ENCODE results near the gene AFF3.

AFF3 gene

GRCh38 chr2:100072503-100072902, 69.9 kb downstream of the AFF3 start:
- DNase-seq, result no peak

GRCh38 chr2:100071335-100072043, 70.9 kb downstream of the AFF3 start:
- DNase-seq, result no peak

GRCh38 chr2:100070078-100070477, 72.3 kb downstream of the AFF3 start:
- no peak for DNase-seq

GRCh38 chr2:100068395-100068794, 74.0 kb downstream of the AFF3 start:
- no peak for DNase-seq

- no peak for DNase-seq
These were observed 74.6 kb downstream of the AFF3 start for GRCh38 chr2:100067784-100068183.

GRCh38 chr2:100066856-100067255, 75.5 kb downstream of the AFF3 start:
- DNase-seq, result no peak

GRCh38 chr2:100066246-100066645, 76.1 kb downstream of the AFF3 start:
- DNase-seq, result no peak

- DNase-seq, result no peak
These were observed 77.6 kb downstream of the AFF3 start for GRCh38 chr2:100064592-100065428.

GRCh38 chr2:100064165-100064564, 78.2 kb downstream of the AFF3 start:
- DNase-seq, result no peak

GRCh38 chr2:100063459-100063953, 78.9 kb downstream of the AFF3 start:
- DNase-seq, result no peak

- no peak for DNase-seq
These were observed 80.1 kb downstream of the AFF3 start for GRCh38 chr2:100062336-100062735.

- no peak for DNase-seq
These were observed 81.5 kb downstream of the AFF3 start for GRCh38 chr2:100060875-100061274.

GRCh38 chr2:100059638-100060037, 82.8 kb downstream of the AFF3 start:
- DNase-seq, result no peak

GRCh38 chr2:100057901-100058261, 84.5 kb downstream of the AFF3 start:
- DNase-seq, result no peak

GRCh38 chr2:100054426-100054825, 88.0 kb downstream of the AFF3 start:
- DNase-seq, result no peak

- no peak for DNase-seq
These were observed 89.1 kb downstream of the AFF3 start for GRCh38 chr2:100053087-100053885.

GRCh38 chr2:100052650-100053049, 89.7 kb downstream of the AFF3 start:
- DNase-seq, result no peak

GRCh38 chr2:100051253-100051652, 91.1 kb downstream of the AFF3 start:
- DNase-seq, result no peak

GRCh38 chr2:100050685-100051084, 91.7 kb downstream of the AFF3 start:
- DNase-seq, result no peak

GRCh38 chr2:100046961-100047947, 95.1 kb downstream of the AFF3 start:
- DNase-seq, result no peak

- no peak for DNase-seq
These were observed 97.4 kb downstream of the AFF3 start for GRCh38 chr2:100045000-100045399.
